PC-9 (cell line): ENCODE results near the gene VCL. TPM values are rescaled to one million over a fixed set of nuclear protein-coding genes. Genes with fewer than 3 reads are reported as not detected.

ENCODE experiments used
- BruUV-seq: library from RNA; stranded (reverse); fragments of 400-500 nt; replicated peaks from 2 replicates; lab custom pipeline; 2021; lab: Mats Ljungman, UMichigan
- CTCF ChIA-PET: fragments of 300-600 bp; sonication (Branson Sonifier 250); formaldehyde crosslinking; loops from one replicate; lab custom pipeline; 2022; ENCODE audit warnings: antibody characterized with exemption; lab: Charles Lee
- POLR2A ChIA-PET: fragments of 300-600 bp; sonication (Branson Sonifier 250); formaldehyde crosslinking; loops from one replicate; lab custom pipeline; 2022; ENCODE audit warnings: antibody characterized with exemption; ENCODE audit not compliant: unreplicated experiment; lab: Charles Lee
- DNase-seq, 2 experiments: peaks; one replicate each; pipeline versions ENCODE4 v3.0.0 to v3.0.0-alpha.2; 2015 to 2022; ENCODE audit warnings: mixed read lengths in 1 of 2
- H2AFZ ChIP-seq: fragments of 200-600 bp; sonication (generic); 2 replicates; pipeline ENCODE4 v1.8.1; 2017; ENCODE audit warnings: antibody characterized with exemption
- H3F3A ChIP-seq: fragments of 200-600 bp; sonication (generic); 2 replicates; pipeline ENCODE4 v1.8.1; 2017; ENCODE audit warnings: antibody characterized with exemption, mild to moderate bottlenecking, low read depth; ENCODE audit not compliant: insufficient read depth
- H3K27ac ChIP-seq: fragments of 200-600 bp; sonication (generic); 2 replicates; pipeline ENCODE4 v1.6.1; 2016; ENCODE audit warnings: mixed run types
- H3K27me3 ChIP-seq: fragments of 200-600 bp; sonication (generic); 2 replicates; pipeline ENCODE4 v1.6.1; 2016; ENCODE audit warnings: low read depth, mixed run types; ENCODE audit not compliant: insufficient read depth
- H3K36me3 ChIP-seq: fragments of 200-600 bp; sonication (generic); 2 replicates; pipeline ENCODE4 v1.6.1; 2016; ENCODE audit warnings: low read depth, mixed run types
- H3K4me1 ChIP-seq: fragments of 200-600 bp; sonication (generic); replicated peaks from 2 replicates; pipeline ENCODE4 v1.6.1; 2016; ENCODE audit warnings: mixed run types; ENCODE audit not compliant: insufficient read depth
- H3K4me2 ChIP-seq: fragments of 200-600 bp; sonication (generic); 2 replicates; pipeline ENCODE4 v1.6.1; 2017; ENCODE audit warnings: mixed run types
- H3K4me3 ChIP-seq: fragments of 200-600 bp; sonication (generic); 2 replicates; pipeline ENCODE4 v1.6.1; 2016; ENCODE audit warnings: mixed run types
- H3K79me2 ChIP-seq: fragments of 200-600 bp; sonication (generic); 2 replicates; pipeline ENCODE4 v1.6.1; 2017; ENCODE audit warnings: low read depth, mixed run types
- H3K9me2 ChIP-seq: fragments of 200-600 bp; sonication (generic); 2 replicates; pipeline ENCODE4 v1.8.1; 2017; ENCODE audit warnings: mild to moderate bottlenecking; ENCODE audit not compliant: insufficient read depth
- H3K9me3 ChIP-seq: fragments of 200-600 bp; sonication (generic); 2 replicates; pipeline ENCODE4 v1.8.1; 2016; ENCODE audit warnings: low read depth; ENCODE audit not compliant: insufficient read depth
- H4K20me1 ChIP-seq: fragments of 200-600 bp; sonication (generic); 2 replicates; pipeline ENCODE4 v1.8.1; 2017; ENCODE audit not compliant: insufficient read depth
- CTCF ChIP-seq: fragments of 200-600 bp; sonication (generic); conservative IDR thresholded peaks from 2 replicates; pipeline ENCODE4 v1.6.1; 2017; ENCODE audit warnings: mixed run types, antibody characterized with exemption, mild to moderate bottlenecking, moderate library complexity
- EZH2 ChIP-seq: fragments of 200-600 bp; sonication (generic); IDR thresholded peaks from 2 replicates; pipeline ENCODE4 v1.8.0; 2017; ENCODE audit warnings: antibody characterized with exemption, low read depth
- intact Hi-C: fragments of 100-400 bp; cut with micrococcal nuclease; formaldehyde crosslinking; loops from one replicate; pipeline ENCODE4 v1.10.0; 2022; ENCODE audit not compliant: unreplicated experiment
- total RNA-seq: library from RNA; stranded (reverse); gene quantifications from 2 replicates; pipeline ENCODE4 v1.2.3, GENCODE V29; 2021

VCL gene
- total RNA-seq, 1 experiment from 2014 or later: 208 TPM

DNA sequence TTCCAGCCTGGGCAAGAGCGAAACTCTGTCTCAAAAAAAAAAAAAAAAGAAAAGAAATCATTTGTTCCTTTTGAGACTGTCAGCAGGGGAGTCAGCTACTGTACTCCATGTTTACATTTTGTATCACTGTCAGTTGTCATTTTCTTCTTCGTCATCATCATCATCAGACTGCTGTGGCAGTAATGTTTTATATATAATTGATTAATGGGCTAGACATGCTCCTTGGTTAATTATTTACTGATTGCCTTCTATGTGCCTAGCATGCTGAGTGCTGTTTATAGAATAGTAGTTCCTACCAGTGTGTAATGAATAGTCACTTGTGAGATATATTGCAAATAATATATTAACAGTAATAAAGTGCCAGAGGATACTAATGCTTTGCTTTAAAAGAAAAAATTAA is 50.5 kb downstream of the VCL start:
- peak overlapping the region; percentile 60; the same call in 1 of the 2 replicates for H3K4me2 ChIP-seq
- ChIA-PET POLR2A (interaction anchor here (0.6 to 1.5 kb wide), 6 partner anchors 22 to 176 kb away, joined by 3 to 9 read pairs (median 6); partner anchors contain the start of gene VCL), CTCF (interaction anchor here (0.6 to 1.5 kb wide), 5 partner anchors 8 to 170 kb away, joined by 3 to 8 read pairs (median 4); no protein-coding TSS in a partner anchor)
- no peaks in the 10 kb centered on the region for H3K27me3 ChIP-seq
- no peaks in the 10 kb centered on the region for H3K9me3 ChIP-seq
- no peaks in the 10 kb centered on the region for H4K20me1 ChIP-seq
- TF ChIP-seq CTCF (no peak), EZH2 (no peak)
- DNase-seq: no peak
- H3K9me2 ChIP-seq: no peaks in the 10 kb centered on the region
- peaks cover 76% of the 10 kb centered on the region for H3F3A ChIP-seq
- H2AFZ ChIP-seq: no peak overlapping the region
- H3K36me3 ChIP-seq: peaks cover 21% of the 10 kb centered on the region
- H3K27ac ChIP-seq: peak overlapping the region; percentile 90
- H3K79me2 ChIP-seq: peaks cover 74% of the 10 kb centered on the region
- peaks cover 67% of the 10 kb centered on the region for H3K4me1 ChIP-seq
- no peak overlapping the region for H3K4me3 ChIP-seq
- no TSS peak for BruUV-seq
- intact Hi-C loops: no loop called here

GRCh38 chr10:74049955-74050354 is 52.0 kb downstream of the VCL start:
- TF ChIP-seq EZH2: no peak
- TF ChIP-seq CTCF: no peak
- H3K79me2 ChIP-seq: peaks cover 80% of the 10 kb centered on the region
- no TSS peak for BruUV-seq
- H3K27ac ChIP-seq: no peak overlapping the region; the same call in 1 of the 2 replicates
- POLR2A ChIA-PET: no interaction called here
- H3K4me1 ChIP-seq: peaks cover 82% of the 10 kb centered on the region
- H3F3A ChIP-seq: peaks cover 80% of the 10 kb centered on the region
- no peaks in the 10 kb centered on the region for H3K9me3 ChIP-seq
- H3K4me3 ChIP-seq: no peak overlapping the region
- no peaks in the 10 kb centered on the region for H4K20me1 ChIP-seq
- no peak overlapping the region for H3K4me2 ChIP-seq
- H3K36me3 ChIP-seq: peaks cover 10% of the 10 kb centered on the region; the same call in 1 of the 2 replicates
- H2AFZ ChIP-seq: no peak overlapping the region
- intact Hi-C loops: no loop called here
- DNase-seq: no peak
- CTCF ChIA-PET: no interaction called here
- H3K9me2 ChIP-seq: no peaks in the 10 kb centered on the region
- no peaks in the 10 kb centered on the region for H3K27me3 ChIP-seq

GRCh38 chr10:74050653-74051052 is 52.7 kb downstream of the VCL start:
- DNase-seq: no peak
- Histone ChIP-seq H3K36me3 (0 out of 2 replicates have a peak, but pooled peaks cover 7% of the 10 kb centered on the region), H3K27ac (no peak overlapping the region; the same call in 1 of the 2 replicates), H3K4me1 (peaks cover 88% of the 10 kb centered on the region), H3K79me2 (peaks cover 81% of the 10 kb centered on the region), H3K27me3 (no peaks in the 10 kb centered on the region), H3F3A (peaks cover 81% of the 10 kb centered on the region), H3K4me2 (no peak overlapping the region), H3K9me3 (no peaks in the 10 kb centered on the region), H3K4me3 (no peak overlapping the region), H4K20me1 (no peaks in the 10 kb centered on the region), H2AFZ (no peak overlapping the region), H3K9me2 (no peaks in the 10 kb centered on the region)
- intact Hi-C loops: no loop called here
- CTCF ChIA-PET: no interaction called here
- POLR2A ChIA-PET: interaction anchor here (0.6 kb wide), 1 partner anchor 51 kb away, joined by 3 read pairs; no protein-coding TSS in a partner anchor
- TF ChIP-seq EZH2 (no peak), CTCF (no peak)
- no TSS peak for BruUV-seq
